Dermis blood vessel endothelial cell (primary cell): ENCODE data around the gene LYRM9. TPM values are rescaled to one million over a fixed set of nuclear protein-coding genes. Genes with fewer than 3 reads are reported as not detected.
"Not testable (repeated sequence)": the region's sequence is repeated elsewhere in the genome, so short reads cannot be mapped to it uniquely, and the experiment has no call there.

Experiments
- DNase-seq: peaks from one replicate; pipeline ENCODE4 v3.0.0; 2010
- total RNA-seq: library from RNA; depleted of rRNA; stranded (reverse); fragments of >200 nt; gene quantifications from 2 replicates; pipeline ENCODE4 v1.2.3, GENCODE V29; 2014

The LYRM9 gene
- total RNA-seq, 1 donor from 2014 or later = 9.4 TPM

DNA sequence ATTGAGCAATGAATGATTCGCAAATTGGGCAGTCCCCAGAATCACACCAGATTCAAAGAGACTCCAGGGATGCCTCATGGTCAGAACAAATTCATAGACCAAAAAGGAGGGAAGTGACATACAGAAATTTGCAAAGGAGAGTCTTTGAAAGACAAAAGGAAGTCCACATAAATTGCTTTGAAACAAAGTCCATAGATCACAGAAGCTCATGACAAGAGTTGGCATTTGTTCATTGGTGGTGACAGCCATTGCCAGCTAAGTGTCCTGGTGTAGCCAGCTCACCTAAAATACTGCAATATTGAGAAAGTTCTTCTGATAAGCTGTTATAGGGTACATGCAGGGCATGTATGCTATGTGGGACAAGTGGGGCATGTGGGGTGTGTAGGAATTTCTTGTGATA lies 55.4 kb downstream of the LYRM9 start:
- not testable (repeated sequence) for DNase-seq

DNA sequence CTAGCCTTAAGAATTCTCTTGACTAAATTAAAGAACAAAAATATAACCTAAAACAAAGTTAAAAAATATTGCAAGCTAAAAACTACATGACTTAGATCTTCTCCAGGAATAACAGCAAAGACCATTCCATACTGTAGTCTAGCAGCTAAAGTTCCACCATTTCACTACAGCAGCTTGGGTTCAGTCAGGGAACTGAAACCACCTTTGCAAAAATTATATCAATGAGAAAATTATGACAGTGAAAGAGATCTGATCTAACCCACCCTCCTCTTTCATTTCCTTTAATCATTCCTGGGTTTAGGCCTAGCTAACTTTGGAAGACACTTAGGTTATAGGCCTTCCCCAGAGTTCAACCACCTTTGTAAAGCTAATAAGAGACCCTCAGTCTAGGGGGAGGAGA lies 56.5 kb downstream of the LYRM9 start:
- DNase-seq = no peak

DNA sequence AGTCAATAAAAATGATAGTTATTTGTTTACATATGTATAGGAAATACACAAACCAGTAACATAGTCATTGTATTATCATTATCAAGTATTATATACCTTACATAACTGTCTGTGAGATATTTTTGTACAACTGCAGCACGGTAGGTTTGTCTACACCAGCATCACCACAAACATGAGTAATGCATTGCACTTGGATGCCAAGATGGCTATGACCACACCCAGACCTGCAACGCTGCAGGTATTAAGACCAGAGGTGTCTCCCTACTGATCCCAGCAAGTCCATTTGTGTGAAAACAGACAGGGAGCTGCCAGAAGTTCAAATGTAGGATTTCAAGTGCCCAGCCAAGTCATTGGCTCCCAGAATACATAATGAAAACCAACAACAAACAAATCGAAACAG lies 58.6 kb downstream of the LYRM9 start:
- DNase-seq = no peak

DNA sequence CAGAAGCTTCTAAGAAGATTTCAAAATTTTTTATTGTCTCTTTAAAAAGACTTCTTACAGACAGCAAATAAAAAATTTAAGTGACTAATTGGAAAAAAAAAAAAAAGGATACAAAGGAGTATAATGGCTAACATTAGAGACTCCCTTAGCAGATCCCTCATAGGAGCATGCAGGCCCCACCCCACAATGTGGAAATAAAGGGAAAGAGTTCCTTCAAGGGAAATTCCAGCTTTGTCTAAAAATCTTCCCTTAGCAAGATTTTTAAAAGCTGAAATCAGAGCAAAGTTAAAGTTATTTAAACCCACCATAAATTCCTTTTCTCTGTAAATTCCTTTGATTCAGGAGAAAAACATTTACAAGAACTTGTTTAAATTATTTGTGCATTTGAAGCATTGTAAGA lies 60.3 kb downstream of the LYRM9 start:
- DNase-seq = no peak

DNA sequence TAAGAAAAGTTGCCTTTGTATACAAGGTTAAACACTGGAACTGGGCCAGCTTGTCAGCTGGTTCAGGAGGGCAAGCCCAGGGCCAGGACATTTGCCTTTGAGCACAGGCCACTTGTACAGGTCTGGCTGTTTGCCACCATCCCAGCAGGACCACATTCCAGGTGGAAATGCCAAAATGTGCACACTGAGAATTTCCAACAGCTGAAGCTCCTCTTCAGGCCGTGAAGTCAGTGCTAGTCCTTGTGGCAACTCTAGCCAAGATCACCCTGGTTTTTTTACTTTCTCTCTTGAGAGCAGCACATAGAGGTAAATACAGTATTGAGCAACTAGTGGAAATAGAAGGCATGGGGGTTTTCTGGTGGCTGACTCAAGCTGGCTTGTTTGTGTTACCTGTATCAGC lies 63.3 kb downstream of the LYRM9 start:
- not testable (repeated sequence) for DNase-seq

DNA sequence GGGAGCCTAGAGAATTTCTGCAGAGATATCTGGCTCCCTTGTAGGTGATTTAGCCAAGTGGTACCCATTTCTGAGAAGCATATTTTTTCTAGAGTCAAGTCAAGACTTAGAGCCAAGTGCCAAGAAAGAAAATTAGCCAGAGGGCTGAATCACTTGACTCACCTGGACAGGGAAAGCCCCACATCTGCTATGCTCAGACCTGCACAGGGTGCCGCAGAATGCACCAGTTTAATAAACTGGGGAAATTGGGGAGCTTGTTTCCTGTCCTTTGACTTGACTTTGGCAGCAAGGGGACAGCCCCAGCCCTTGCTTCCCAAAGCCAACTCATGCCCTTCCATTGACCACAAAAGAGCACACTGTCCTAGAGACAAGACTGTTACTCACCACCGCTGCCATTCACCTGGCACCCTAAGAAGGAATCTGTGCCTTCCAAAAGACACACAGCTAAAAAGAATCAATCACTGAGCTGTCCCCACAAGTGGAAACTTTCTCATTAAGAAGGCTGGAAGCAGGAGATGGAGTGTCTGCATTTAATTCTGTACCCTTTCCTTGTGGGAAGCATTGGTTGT lies 63.9 kb downstream of the LYRM9 start:
- DNase-seq = not testable (repeated sequence)

Other genes starting within 250 kb of the LYRM9 start
- gene NOS2, start 92.8 kb downstream of the LYRM9 start, total RNA-seq = 0.34 and 0.60 TPM in 2 replicates
- 31.1 and 49.4 TPM in 2 replicates for gene NLK, start 149.3 kb upstream of the LYRM9 start, total RNA-seq